Keratinocyte (primary cell): ENCODE data around the gene INPP5A. TPM values are rescaled to one million over a fixed set of nuclear protein-coding genes. Genes with fewer than 3 reads are reported as not detected.

Experiments used
- DNase-seq: peaks from one replicate; pipeline ENCODE4 v3.0.0-alpha.2; 2011; ENCODE audit warnings: low read depth, missing footprints, low spot score
- FAIRE-seq: peaks from 2 replicates; lab custom pipeline; 2011; peaks lifted over from hg19 to GRCh38; lab: Jason Lieb, UNC
- H2AFZ ChIP-seq: 2 replicates; pipeline ENCODE4 v1.6.0; 2012; ENCODE audit warnings: low read length, control low read depth, inconsistent platforms; ENCODE audit not compliant: control insufficient read depth
- H3K27ac ChIP-seq: 2 replicates; pipeline ENCODE4 v1.5.1; 2011; ENCODE audit warnings: low read length; ENCODE audit not compliant: control insufficient read depth, insufficient read depth
- H3K27me3 ChIP-seq: 3 replicates; pipeline ENCODE4 v1.6.0; 2011; ENCODE audit warnings: low read length; ENCODE audit not compliant: control insufficient read depth, insufficient read depth; ENCODE audit errors: extremely low read depth
- H3K36me3 ChIP-seq, 2 experiments: 2 replicates in 1 of 2; 3 replicates in 1 of 2; pipeline ENCODE4 v1.5.1; 2011; ENCODE audit warnings: low read length in 2 of 2, mild to moderate bottlenecking in 1 of 2; ENCODE audit not compliant: control insufficient read depth in 2 of 2, insufficient read depth in 2 of 2; ENCODE audit errors: extremely low read depth in 1 of 2
- H3K4me1 ChIP-seq: 3 replicates; pipeline ENCODE4 v1.5.1; 2011; ENCODE audit warnings: low read length; ENCODE audit not compliant: control insufficient read depth, insufficient read depth; ENCODE audit errors: extremely low read depth
- H3K4me2 ChIP-seq: 3 replicates; pipeline ENCODE4 v1.6.0; 2011; ENCODE audit warnings: low read depth, low read length; ENCODE audit not compliant: control insufficient read depth, insufficient read depth; ENCODE audit errors: extremely low read depth
- H3K4me3 ChIP-seq, 3 experiments: fragments of 200-600 bp in 1 of 3; sonication (generic) in 1 of 3; 2 replicates in 2 of 3; 3 replicates in 1 of 3; pipeline ENCODE4 v1.5.1; 2011 to 2016; ENCODE audit warnings: low read length in 3 of 3, mild to moderate bottlenecking in 3 of 3, control low read depth in 2 of 3, inconsistent platforms in 1 of 3, low read depth in 1 of 3, mixed read lengths in 1 of 3, mixed run types in 1 of 3, moderate library complexity in 1 of 3; ENCODE audit not compliant: control insufficient read depth in 2 of 3, insufficient read depth in 2 of 3; ENCODE audit errors: extremely low read depth in 1 of 3
- H3K79me2 ChIP-seq: 2 replicates; pipeline ENCODE4 v1.6.0; 2012; ENCODE audit warnings: low read length; ENCODE audit not compliant: control insufficient read depth, insufficient read depth
- H3K9ac ChIP-seq: 3 replicates; pipeline ENCODE4 v1.6.0; 2011; ENCODE audit warnings: low read length; ENCODE audit not compliant: control insufficient read depth, insufficient read depth; ENCODE audit errors: extremely low read depth
- H3K9me1 ChIP-seq: 3 replicates; pipeline ENCODE4 v1.6.0; 2011; ENCODE audit warnings: low read length; ENCODE audit not compliant: control insufficient read depth, insufficient read depth; ENCODE audit errors: extremely low read depth
- H3K9me3 ChIP-seq: 2 replicates; pipeline ENCODE4 v1.5.1; 2012; ENCODE audit warnings: low read depth, low read length; ENCODE audit not compliant: control insufficient read depth
- H4K20me1 ChIP-seq: 3 replicates; pipeline ENCODE4 v1.6.0; 2011; ENCODE audit warnings: low read length; ENCODE audit not compliant: control insufficient read depth, insufficient read depth; ENCODE audit errors: extremely low read depth
- CTCF ChIP-seq, 3 experiments: IDR thresholded peaks in 1 of 3; conservative IDR thresholded peaks in 1 of 3; optimal IDR thresholded peaks in 1 of 3; 2 replicates in 2 of 3; 3 replicates in 1 of 3; pipeline versions ENCODE3 to v1.5.1; 2011; ENCODE audit warnings: low read length in 3 of 3, mild to moderate bottlenecking in 3 of 3, moderate library complexity in 2 of 3, control low read depth in 1 of 3, inconsistent platforms in 1 of 3; ENCODE audit not compliant: insufficient read depth in 2 of 3; ENCODE audit errors: extremely low read depth in 1 of 3
- EZH2 ChIP-seq: IDR thresholded peaks from one replicate; pipeline ENCODE4 v1.6.1; 2012; ENCODE audit warnings: inconsistent platforms, mild to moderate bottlenecking, low read length, moderate library complexity
- dilution Hi-C: fragments of 300-500 bp; cut with MboI; formaldehyde crosslinking; loops from one replicate; pipeline ENCODE4 v1.7.0; 2020; ENCODE audit warnings: low sequenced_read_pairs; ENCODE audit not compliant: extremely low pct_ligation_motif_present
- polyA plus RNA-seq, 5 experiments: library from polyadenylated mRNA; depleted of rRNA in 3 of 5; stranded (reverse) in 3 of 5; stranded (forward) in 1 of 5; unstranded in 1 of 5; fragments of >200 nt; gene quantifications; 1 replicate in 1 of 5; 2 replicates in 3 of 5; 3 replicates in 1 of 5; pipeline versions ENCODE4 v1.2.1 to v1.2.3, GENCODE V29; 2011 to 2012; ENCODE audit warnings: missing spikeins in 2 of 5, low read depth in 1 of 5, low replicate concordance in 1 of 5

INPP5A gene
- polyA plus RNA-seq, 1 donor (not counting 4 experiments of a cell fraction or from before 2014, with no cell fraction given) = 11.2 TPM

DNA sequence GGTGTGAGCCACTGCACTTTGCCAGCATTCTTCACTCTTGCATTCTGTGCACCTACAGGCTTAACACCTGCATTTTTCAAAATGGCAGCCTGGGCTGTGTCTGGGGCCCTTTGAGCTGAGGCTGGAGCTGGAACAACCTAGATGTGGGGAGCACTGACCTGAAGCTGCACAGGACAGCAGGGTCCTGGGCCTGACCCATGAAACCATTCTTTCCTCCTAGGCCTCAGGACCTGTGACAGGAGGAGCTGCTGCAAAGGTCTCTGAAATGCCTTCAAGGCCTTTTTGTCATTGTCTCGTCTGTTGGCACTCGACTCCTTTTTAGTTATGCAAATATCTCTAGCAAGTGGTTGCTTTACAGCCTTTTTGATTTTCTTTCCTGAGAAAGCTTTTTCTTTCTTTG, 82.3 kb downstream of the INPP5A start:
- no peak overlapping the region for H3K4me2 ChIP-seq
- H3K4me3 ChIP-seq = no peak overlapping the region
- no peak overlapping the region for H3K9ac ChIP-seq
- H4K20me1 ChIP-seq = no peaks in the 10 kb centered on the region
- no peak overlapping the region for H3K27ac ChIP-seq
- no peaks in the 10 kb centered on the region for H3K9me1 ChIP-seq
- FAIRE-seq = no peak
- H2AFZ ChIP-seq = no peak overlapping the region
- DNase-seq = no peak
- TF ChIP-seq EZH2 (no peak), CTCF (optimal IDR thresholded peaks at IDR 0.05 in 1 of 3, IDR thresholded peaks at IDR 0.05 in 1 of 3, conservative IDR thresholded peaks at IDR 0.05 in 1 of 3; ENCODE audit: extremely low read depth in 1 of 3, insufficient read depth in 2 of 3, low read length in 3 of 3) (no peak)
- no peaks in the 10 kb centered on the region for H3K27me3 ChIP-seq
- dilution Hi-C loops = no loop called here
- no peaks in the 10 kb centered on the region for H3K4me1 ChIP-seq
- peaks cover 3% of the 10 kb centered on the region for H3K9me3 ChIP-seq
- no peaks in the 10 kb centered on the region for H3K79me2 ChIP-seq
- H3K36me3 ChIP-seq = no peaks in the 10 kb centered on the region

- Histone ChIP-seq H3K9ac (no peak overlapping the region), H3K79me2 (no peaks in the 10 kb centered on the region), H3K4me1 (no peaks in the 10 kb centered on the region), H3K27me3 (no peaks in the 10 kb centered on the region), H4K20me1 (peaks cover 3% of the 10 kb centered on the region), H3K36me3 (no peaks in the 10 kb centered on the region), H3K4me2 (no peak overlapping the region), H3K27ac (no peak overlapping the region), H3K9me1 (no peaks in the 10 kb centered on the region), H3K4me3 (no peak overlapping the region), H3K9me3 (peaks cover 3% of the 10 kb centered on the region), H2AFZ (no peak overlapping the region)
- dilution Hi-C loops = no loop called here
- TF ChIP-seq EZH2 = no peak
- TF ChIP-seq CTCF (optimal IDR thresholded peaks at IDR 0.05 in 1 of 3, IDR thresholded peaks at IDR 0.05 in 1 of 3, conservative IDR thresholded peaks at IDR 0.05 in 1 of 3; ENCODE audit: extremely low read depth in 1 of 3, insufficient read depth in 2 of 3, low read length in 3 of 3) = no peak
- DNase-seq (no peak), FAIRE-seq (no peak)
Observed at GRCh38 chr10:132624061-132624846, 86.7 kb downstream of the INPP5A start.
